HepG2 (cell line): ENCODE measurements around the gene CFAP61. TPM values are rescaled to one million over a fixed set of nuclear protein-coding genes. Genes with fewer than 3 reads are reported as not detected.

Experiments
- ATAC-seq: fragments of 200-7000 bp; cut with Tn5 transposase; 3 replicates; pipeline ENCODE4 v1.9.1; 2020; ENCODE audit warnings: mild to moderate bottlenecking, moderate library complexity
- BruUV-seq: library from RNA; stranded (reverse); fragments of 400-500 nt; replicated peaks from 2 replicates; lab custom pipeline; 2021; lab: Mats Ljungman, UMichigan
- CTCF ChIA-PET: fragments of 300-600 bp; formaldehyde crosslinking; extraction: SDS; loops from one replicate; lab custom pipeline; 2021; ENCODE audit warnings: low total read pairs, inconsistent platforms, low intra/inter-chr PET ratio; lab: Yijun Ruan, JAX
- POLR2A ChIA-PET: fragments of 350-600 bp; sonication (Branson Sonifier 250); formaldehyde crosslinking; loops from one replicate; lab custom pipeline; 2020; ENCODE audit warnings: antibody characterized with exemption, inconsistent platforms; lab: Yijun Ruan, JAX
- DNase-seq: peaks from one replicate; pipeline ENCODE4 v3.0.0-alpha.2; 2015; ENCODE audit warnings: low spot score
- FAIRE-seq: peaks from 3 replicates; lab custom pipeline; 2011; peaks lifted over from hg19 to GRCh38; lab: Jason Lieb, UNC
- H2AFZ ChIP-seq: one replicate; pipeline ENCODE4 v1.6.1; 2011; ENCODE audit warnings: low read length, inconsistent platforms
- H3K27ac ChIP-seq: fragments of 300-600 bp; 3 replicates; pipeline ENCODE4 v1.8.0; 2011; ENCODE audit warnings: mixed run types, mild to moderate bottlenecking, mixed read lengths, low read length, inconsistent platforms; ENCODE audit not compliant: insufficient read depth; ENCODE audit errors: extremely low read length
- H3K27me3 ChIP-seq, 2 experiments: fragments of 200-600 bp in 1 of 2; 2 replicates in 1 of 2; 3 replicates in 1 of 2; pipeline versions ENCODE4 v1.6.0 to v1.8.0; 2011; ENCODE audit warnings: low read length in 2 of 2, mild to moderate bottlenecking in 2 of 2, moderate library complexity in 2 of 2, inconsistent platforms in 1 of 2; ENCODE audit not compliant: insufficient read depth in 2 of 2, control insufficient read depth in 1 of 2
- H3K36me3 ChIP-seq, 2 experiments: fragments of 200-600 bp in 1 of 2; replicated peaks in 1 of 2; 2 replicates in 1 of 2; 3 replicates in 1 of 2; pipeline versions ENCODE4 v1.5.1 to v1.8.0; 2011; ENCODE audit warnings: low read length in 2 of 2, inconsistent platforms in 1 of 2; ENCODE audit not compliant: insufficient read depth in 2 of 2, control insufficient read depth in 1 of 2
- H3K4me1 ChIP-seq: 2 replicates; pipeline ENCODE4 v1.5.1; 2012; ENCODE audit warnings: low read length, inconsistent platforms; ENCODE audit not compliant: insufficient read depth
- H3K4me2 ChIP-seq: 2 replicates; pipeline ENCODE4 v1.6.0; 2011; ENCODE audit warnings: low read depth, low read length, inconsistent platforms
- H3K4me3 ChIP-seq, 3 experiments: fragments of 200-600 bp in 1 of 3; sonication (generic), shearing (Covaris generic) in 1 of 3; replicated peaks in 1 of 3; 2 replicates each; pipeline ENCODE4 v1.5.1; 2011 to 2016; ENCODE audit warnings: low read length in 3 of 3, inconsistent platforms in 2 of 3, low read depth in 2 of 3, mild to moderate bottlenecking in 2 of 3, control low read depth in 1 of 3, mixed read lengths in 1 of 3; ENCODE audit not compliant: insufficient read depth in 1 of 3
- H3K79me2 ChIP-seq: one replicate; pipeline ENCODE4 v1.6.1; 2011; ENCODE audit warnings: low read length, inconsistent platforms; ENCODE audit not compliant: insufficient read depth
- H3K9ac ChIP-seq: 2 replicates; pipeline ENCODE4 v1.6.0; 2011; ENCODE audit warnings: mild to moderate bottlenecking, low read depth, low read length, inconsistent platforms; ENCODE audit not compliant: insufficient read depth
- H3K9me3 ChIP-seq: 2 replicates; pipeline ENCODE4 v1.5.1; 2012; ENCODE audit warnings: mild to moderate bottlenecking, low read length
- H4K20me1 ChIP-seq: 2 replicates; pipeline ENCODE4 v1.6.0; 2011; ENCODE audit warnings: inconsistent platforms, mild to moderate bottlenecking, low read length, moderate library complexity; ENCODE audit not compliant: insufficient read depth
- MAFF ChIP-seq: IDR thresholded peaks from 2 replicates; pipeline ENCODE4 v1.6.1; 2011; ENCODE audit warnings: low read depth, low read length, improper control_type of control experiment
- MAFK ChIP-seq, 2 experiments: IDR thresholded peaks in 1 of 2; conservative IDR thresholded peaks in 1 of 2; 2 replicates each; pipeline ENCODE4 v1.6.1; 2011; ENCODE audit warnings: improper control_type of control experiment in 2 of 2, low read length in 2 of 2
- NR2C2 ChIP-seq: sonication (generic); formaldehyde crosslinking; IDR thresholded peaks from 2 replicates; pipeline ENCODE4 v1.4.0; 2020; ENCODE audit warnings: missing genetic modification reagents, mild to moderate bottlenecking, moderate library complexity, borderline replicate concordance
- SCMH1 ChIP-seq: sonication (generic); formaldehyde crosslinking; IDR thresholded peaks from 2 replicates; pipeline ENCODE4 v1.9.0; 2021; ENCODE audit warnings: missing genetic modification reagents, mild to moderate bottlenecking, borderline replicate concordance
- SMC3 ChIP-seq: IDR thresholded peaks from 2 replicates; pipeline ENCODE4 v1.6.1; 2011; ENCODE audit warnings: low read length, improper control_type of control experiment
- ZNF557 ChIP-seq: sonication (generic); formaldehyde crosslinking; IDR thresholded peaks from 2 replicates; pipeline ENCODE4 v1.4.0; 2020; ENCODE audit warnings: missing genetic modification reagents
- ZNF746 ChIP-seq: sonication (generic); formaldehyde crosslinking; IDR thresholded peaks from 2 replicates; pipeline ENCODE4 v1.8.0; 2022; ENCODE audit warnings: mild to moderate bottlenecking, missing genetic modification reagents
- ZNF816 ChIP-seq: sonication (generic); formaldehyde crosslinking; IDR thresholded peaks from 2 replicates; pipeline ENCODE4 v1.8.0; 2022; ENCODE audit warnings: missing genetic modification reagents, mild to moderate bottlenecking, borderline replicate concordance
- WGBS: methylation state at CpG from one replicate; pipeline ENCODE4 v1.1.6; 2017; ENCODE audit warnings: low lambda C conversion rate; 5-methylcytosine and 5-hydroxymethylcytosine counted together
- in situ Hi-C: cut with HindIII; loops from 2 replicates; pipeline ENCODE4 v1.10.0; 2017; ENCODE audit warnings: low pct_unique_long_range_greater_than_20kb; ENCODE audit not compliant: extremely low pct_ligation_motif_present
- intact Hi-C: fragments of 100-400 bp; cut with micrococcal nuclease; formaldehyde crosslinking; loops from one replicate; pipeline ENCODE4 v1.10.0; 2022; ENCODE audit not compliant: unreplicated experiment
- polyA plus RNA-seq, 8 experiments: library from polyadenylated mRNA; depleted of rRNA in 3 of 8; stranded (reverse) in 7 of 8; unstranded in 1 of 8; fragments of >200 nt; fragmentation: Illumina TruSeq in 4 of 8; extraction: Trizol in 4 of 8; gene quantifications; 2 replicates each; pipeline versions ENCODE4 v1.2.1 to v1.2.3, GENCODE V29; 2011 to 2016; ENCODE audit warnings: low read depth in 4 of 8, missing spikeins in 1 of 8, mixed read lengths in 1 of 8; ENCODE audit not compliant: insufficient read depth in 1 of 8
- total RNA-seq, 5 experiments: library from RNA; depleted of rRNA; stranded (reverse); fragments of >200 nt; fragmentation: Illumina TruSeq; extraction: Trizol; gene quantifications; 2 replicates each; pipeline ENCODE4 v1.2.3, GENCODE V29; 2016; ENCODE audit warnings: low read depth in 1 of 5
- TF ChIP-seq, protein P1 (sequence below): sonication (generic); formaldehyde crosslinking; IDR thresholded peaks from 2 replicates; pipeline ENCODE4 v1.4.0; 2020; ENCODE audit warnings: missing genetic modification reagents

CFAP61 gene
- total and polyA plus RNA-seq, 2 of the 13 experiments (the other 11 are each of a cell fraction or from before 2014, with no cell fraction given) = 0.27 TPM; not detected in 1

DNA sequence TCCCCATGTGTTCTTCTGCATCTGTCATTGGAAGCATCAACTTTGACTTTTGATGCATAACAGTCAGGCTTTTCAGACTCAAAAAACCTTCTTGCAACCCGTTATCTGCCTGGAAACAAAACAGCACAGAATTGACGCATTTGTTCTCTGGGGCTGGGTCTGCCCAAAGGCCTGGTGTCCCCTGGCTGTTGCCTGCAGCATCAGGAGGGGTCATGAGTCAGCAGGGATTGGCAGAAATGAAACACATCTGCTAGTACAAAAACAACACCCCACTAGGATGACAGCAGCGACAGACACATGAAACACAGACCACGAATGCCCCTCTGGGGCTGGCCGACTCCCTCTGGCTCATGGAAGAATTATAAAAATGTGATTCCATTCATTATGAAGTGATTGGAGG, 158.0 kb downstream of the CFAP61 start:
- no peak for TF ChIP-seq ZNF746 (CRISPR knock-in tag)
- TF ChIP-seq SCMH1 (CRISPR knock-in tag) = 0 out of 2 replicates have a peak, but pooled peaks have one; percentile 51
- TF ChIP-seq, all 625 proteins: peak for 1
- POLR2A ChIA-PET = no interaction called here

DNA sequence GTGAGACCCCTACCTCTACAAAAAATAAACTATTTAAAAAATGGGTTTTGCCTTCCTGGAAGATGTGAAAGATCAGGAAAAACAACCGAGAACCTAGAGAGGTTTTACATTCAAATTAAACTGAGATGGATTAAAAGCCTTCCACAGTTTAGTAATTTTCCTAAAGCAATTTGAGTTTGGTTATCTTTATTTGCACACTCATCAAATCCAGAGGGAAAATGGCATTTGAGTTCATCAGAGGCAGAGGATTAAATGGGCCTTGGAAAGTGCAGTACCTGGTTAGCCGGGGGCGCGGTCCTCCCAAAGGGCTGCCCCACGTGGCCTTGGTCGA, 158.6 kb downstream of the CFAP61 start:
- no peak for FAIRE-seq
- Histone ChIP-seq H3K9me3 (no peaks in the 10 kb centered on the region), H3K4me2 (no peak overlapping the region), H3K9ac (no peak overlapping the region), H2AFZ (no peak overlapping the region), H4K20me1 (no peaks in the 10 kb centered on the region), H3K79me2 (no peaks in the 10 kb centered on the region), H3K4me1 (no peaks in the 10 kb centered on the region), H3K27ac (no peak overlapping the region), H3K36me3 (no peaks in the 10 kb centered on the region), H3K27me3 (peaks cover 0 to 22% of the 10 kb centered on the region in 2 experiments; a peak in 2 of 5 replicates), H3K4me3 (no peak overlapping the region)
- CTCF ChIA-PET = no interaction called here
- WGBS = 62% methylated on average over 6 of the region's 6 CpGs
- POLR2A ChIA-PET = no interaction called here
- ATAC-seq = no peak
- no peak for DNase-seq
- intact Hi-C loops = no loop called here
- TF ChIP-seq MAFK (conservative IDR thresholded peaks at IDR 0.05 in 1 of 2, IDR thresholded peaks at IDR 0.05 in 1 of 2; ENCODE audit: low read length in 2 of 2) = peak; percentile 89 to 91
- TF ChIP-seq SMC3 = no peak
- TF ChIP-seq ZNF816 (CRISPR knock-in tag) = no peak
- TF ChIP-seq, protein P1, sequence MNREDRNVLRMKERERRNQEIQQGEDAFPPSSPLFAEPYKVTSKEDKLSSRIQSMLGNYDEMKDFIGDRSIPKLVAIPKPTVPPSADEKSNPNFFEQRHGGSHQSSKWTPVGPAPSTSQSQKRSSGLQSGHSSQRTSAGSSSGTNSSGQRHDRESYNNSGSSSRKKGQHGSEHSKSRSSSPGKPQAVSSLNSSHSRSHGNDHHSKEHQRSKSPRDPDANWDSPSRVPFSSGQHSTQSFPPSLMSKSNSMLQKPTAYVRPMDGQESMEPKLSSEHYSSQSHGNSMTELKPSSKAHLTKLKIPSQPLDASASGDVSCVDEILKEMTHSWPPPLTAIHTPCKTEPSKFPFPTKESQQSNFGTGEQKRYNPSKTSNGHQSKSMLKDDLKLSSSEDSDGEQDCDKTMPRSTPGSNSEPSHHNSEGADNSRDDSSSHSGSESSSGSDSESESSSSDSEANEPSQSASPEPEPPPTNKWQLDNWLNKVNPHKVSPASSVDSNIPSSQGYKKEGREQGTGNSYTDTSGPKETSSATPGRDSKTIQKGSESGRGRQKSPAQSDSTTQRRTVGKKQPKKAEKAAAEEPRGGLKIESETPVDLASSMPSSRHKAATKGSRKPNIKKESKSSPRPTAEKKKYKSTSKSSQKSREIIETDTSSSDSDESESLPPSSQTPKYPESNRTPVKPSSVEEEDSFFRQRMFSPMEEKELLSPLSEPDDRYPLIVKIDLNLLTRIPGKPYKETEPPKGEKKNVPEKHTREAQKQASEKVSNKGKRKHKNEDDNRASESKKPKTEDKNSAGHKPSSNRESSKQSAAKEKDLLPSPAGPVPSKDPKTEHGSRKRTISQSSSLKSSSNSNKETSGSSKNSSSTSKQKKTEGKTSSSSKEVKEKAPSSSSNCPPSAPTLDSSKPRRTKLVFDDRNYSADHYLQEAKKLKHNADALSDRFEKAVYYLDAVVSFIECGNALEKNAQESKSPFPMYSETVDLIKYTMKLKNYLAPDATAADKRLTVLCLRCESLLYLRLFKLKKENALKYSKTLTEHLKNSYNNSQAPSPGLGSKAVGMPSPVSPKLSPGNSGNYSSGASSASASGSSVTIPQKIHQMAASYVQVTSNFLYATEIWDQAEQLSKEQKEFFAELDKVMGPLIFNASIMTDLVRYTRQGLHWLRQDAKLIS (CRISPR knock-in tag) = no peak
- TF ChIP-seq MAFF = peak; percentile 85
- TF ChIP-seq NR2C2 (CRISPR knock-in tag) = no peak
- no peak for TF ChIP-seq ZNF557 (CRISPR knock-in tag)
- in situ Hi-C loops = no loop called here
- BruUV-seq = no TSS peak

More for the DNA sequence above, 158.0 kb downstream of the CFAP61 start:
- ATAC-seq (no peak), DNase-seq (no peak), FAIRE-seq (no peak)
- H3K79me2 ChIP-seq = no peaks in the 10 kb centered on the region
- no peaks in the 10 kb centered on the region for H4K20me1 ChIP-seq
- no peak overlapping the region for H3K27ac ChIP-seq
- H3K9me3 ChIP-seq = no peaks in the 10 kb centered on the region
- intact Hi-C loops = no loop called here
- no TSS peak for BruUV-seq
- CTCF ChIA-PET = no interaction called here
- no peaks in the 10 kb centered on the region for H3K36me3 ChIP-seq
- H3K27me3 ChIP-seq = peaks cover 0 to 22% of the 10 kb centered on the region in 2 experiments; a peak in 2 of 5 replicates
- in situ Hi-C loops = no loop called here
- H3K4me2 ChIP-seq = no peak overlapping the region
- H3K4me3 ChIP-seq = no peak overlapping the region
- no peaks in the 10 kb centered on the region for H3K4me1 ChIP-seq
- H2AFZ ChIP-seq = no peak overlapping the region
- 11% methylated on average over 5 of the region's 5 CpGs for WGBS
- no peak overlapping the region for H3K9ac ChIP-seq
